ENCODE results near the gene XRCC2. TPM values are rescaled to one million over a fixed set of nuclear protein-coding genes. Genes with fewer than 3 reads are reported as not detected.

Gene XRCC2
- total RNA-seq, 4 donors from 2014 or later, result 0.44 to 2.0 (median 0.61) TPM

DNA sequence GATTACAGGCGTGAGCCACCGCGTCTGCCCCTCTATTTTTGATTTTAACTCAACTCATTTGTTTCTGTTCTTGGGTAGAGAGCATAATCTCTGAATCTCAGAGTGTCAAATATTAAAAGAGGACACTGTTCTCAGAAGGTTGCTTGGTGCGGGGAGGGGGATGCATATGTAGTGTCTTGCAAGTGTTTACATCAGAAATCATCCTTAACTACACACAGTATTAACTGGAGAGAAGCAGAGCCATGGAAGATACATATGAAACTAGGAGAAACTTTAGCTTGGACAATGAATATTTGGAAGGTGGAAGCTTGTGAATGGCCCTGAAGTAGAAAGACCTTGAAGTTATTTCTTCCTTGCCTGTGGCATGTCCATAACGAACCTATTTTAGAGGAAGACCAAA lies 57.5 kb downstream of the XRCC2 start:
- Histone ChIP-seq H3K27me3 (no peaks in the 10 kb centered on the region), H3K9me3 (no peaks in the 10 kb centered on the region), H3K4me3 (no peak overlapping the region), H3K27ac (no peak overlapping the region), H3K4me1 (peaks cover 0 to 15% (median 0%) of the 10 kb centered on the region in 4 donors), H3K36me3 (no peaks in the 10 kb centered on the region)
- no peak for DNase-seq (ENCODE audit: low spot score in 2 of 2)
- WGBS, 2 donors, result 91 to 94% methylated on average over 5 of the region's 5 CpGs
- TF ChIP-seq EP300 (IDR thresholded peaks at IDR 0.05) (no peak), CTCF (IDR thresholded peaks at IDR 0.05) (no peak), POLR2A (IDR thresholded peaks at IDR 0.05) (no peak)

DNA sequence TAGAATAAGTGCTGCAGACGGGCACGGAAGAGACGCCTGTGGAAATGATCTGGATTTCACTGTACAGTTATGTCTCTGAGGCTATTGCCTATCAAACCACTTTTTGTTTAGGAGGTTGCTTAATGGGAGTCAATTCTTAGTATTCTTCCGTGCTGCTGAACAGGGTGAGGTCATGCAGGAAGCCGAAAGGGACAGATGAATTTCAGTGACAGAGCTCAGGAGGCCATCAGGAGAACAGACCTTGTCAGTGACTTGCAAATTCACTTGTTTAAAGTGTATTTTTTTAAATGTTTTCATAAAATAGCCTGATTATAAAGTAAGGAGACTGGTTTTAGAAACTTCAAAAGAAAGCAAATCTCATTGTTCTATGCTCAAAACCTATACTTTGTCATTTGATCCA lies 58.9 kb downstream of the XRCC2 start:
- Histone ChIP-seq H3K36me3 (no peaks in the 10 kb centered on the region), H3K9me3 (no peaks in the 10 kb centered on the region), H3K27ac (no peak overlapping the region), H3K27me3 (no peaks in the 10 kb centered on the region), H3K4me3 (no peak overlapping the region), H3K4me1 (peaks cover 0 to 15% (median 0%) of the 10 kb centered on the region in 4 donors)
- WGBS, 2 donors, result 57 to 62% methylated on average over 5 of the region's 5 CpGs
- no peak for TF ChIP-seq POLR2A (IDR thresholded peaks at IDR 0.05)
- no peak for TF ChIP-seq EP300 (IDR thresholded peaks at IDR 0.05)
- TF ChIP-seq CTCF (IDR thresholded peaks at IDR 0.05), result no peak
- no peak for DNase-seq (ENCODE audit: low spot score in 2 of 2)

DNA sequence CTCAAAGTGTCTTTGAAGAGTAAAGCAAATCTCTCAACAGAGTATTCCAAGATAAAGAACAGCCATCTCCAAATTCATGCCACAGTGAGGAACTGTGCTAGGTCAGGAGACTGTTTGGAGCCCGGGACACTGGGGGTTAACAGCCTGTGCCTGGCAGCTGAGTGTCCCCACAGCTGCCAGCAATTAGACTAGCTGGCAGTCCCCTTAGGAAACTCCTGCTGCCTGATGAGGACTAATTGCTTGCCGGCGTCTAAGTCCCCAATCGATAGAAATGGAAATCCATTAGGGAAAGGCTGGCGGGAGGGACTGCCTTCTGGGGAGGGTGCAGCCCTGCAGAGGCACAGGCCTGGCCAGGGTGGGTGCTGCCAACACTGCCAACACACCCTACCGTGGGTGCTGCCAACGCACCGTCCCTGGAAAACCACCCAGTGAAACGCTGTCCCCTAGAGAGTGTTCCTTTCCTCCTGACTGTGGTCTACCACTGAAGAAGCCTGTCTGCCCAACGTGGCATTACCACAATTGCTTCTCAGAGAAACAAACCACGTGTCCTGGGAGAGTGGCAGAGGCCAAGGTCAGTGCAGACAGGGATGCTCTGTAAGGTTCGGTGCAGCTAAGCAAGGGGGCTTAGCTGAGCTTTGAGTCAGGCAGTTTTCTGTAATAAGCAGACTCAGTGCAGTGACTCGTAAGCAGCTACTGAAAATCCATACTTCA lies 60.8 kb downstream of the XRCC2 start:
- Histone ChIP-seq H3K4me3 (no peak overlapping the region), H3K27ac (peak overlapping the region in 2 of 4 donors; percentile 16 to 60), H3K4me1 (peaks cover 0 to 15% (median 0%) of the 10 kb centered on the region in 4 donors), H3K27me3 (no peaks in the 10 kb centered on the region), H3K36me3 (no peaks in the 10 kb centered on the region), H3K9me3 (no peaks in the 10 kb centered on the region)
- TF ChIP-seq CTCF (IDR thresholded peaks at IDR 0.05), result no peak
- TF ChIP-seq POLR2A (IDR thresholded peaks at IDR 0.05), result no peak
- TF ChIP-seq EP300 (IDR thresholded peaks at IDR 0.05), result no peak
- DNase-seq (ENCODE audit: low spot score in 2 of 2), result no peak
- 14 to 18% methylated on average over 13 of the region's 13 CpGs for WGBS, 2 donors

GRCh38 chr7:152608656-152609055 lies 67.3 kb downstream of the XRCC2 start:
- H3K27me3 ChIP-seq, result no peaks in the 10 kb centered on the region
- H3K4me1 ChIP-seq, result no peaks in the 10 kb centered on the region
- no peaks in the 10 kb centered on the region for H3K36me3 ChIP-seq
- no peaks in the 10 kb centered on the region for H3K9me3 ChIP-seq
- TF ChIP-seq EP300 (IDR thresholded peaks at IDR 0.05) (no peak), CTCF (IDR thresholded peaks at IDR 0.05) (no peak)
- 67 to 81% methylated on average over 4 of the region's 4 CpGs for WGBS, 2 donors
- no peak for DNase-seq (ENCODE audit: low spot score in 2 of 2)
- no peak overlapping the region for H3K27ac ChIP-seq
- H3K4me3 ChIP-seq, result no peak overlapping the region

DNA sequence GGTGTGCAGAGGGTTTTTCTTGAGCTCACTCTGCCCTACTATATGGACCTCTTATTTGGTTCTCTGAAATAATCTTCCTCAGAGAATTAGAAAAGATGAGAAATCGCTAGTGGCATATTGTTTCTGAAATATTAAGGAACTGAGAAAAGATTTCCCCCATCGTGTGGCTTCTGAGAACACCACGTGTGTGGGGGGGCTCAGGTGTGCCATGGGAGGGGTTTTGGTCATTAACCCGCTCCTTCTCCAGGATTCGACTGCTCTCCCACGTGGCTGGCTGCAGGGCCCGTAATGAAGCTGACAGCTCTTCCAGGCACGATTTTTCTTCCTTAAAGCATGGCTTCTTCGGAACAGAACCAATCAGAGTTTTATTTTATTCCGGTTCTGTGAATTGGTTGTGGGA lies 67.7 kb downstream of the XRCC2 start:
- Histone ChIP-seq H3K4me3 (no peak overlapping the region), H3K27me3 (no peaks in the 10 kb centered on the region), H3K9me3 (no peaks in the 10 kb centered on the region), H3K36me3 (no peaks in the 10 kb centered on the region), H3K27ac (no peak overlapping the region), H3K4me1 (no peaks in the 10 kb centered on the region)
- WGBS, 2 donors, result 72 to 75% methylated on average over 10 of the region's 10 CpGs
- TF ChIP-seq EP300 (IDR thresholded peaks at IDR 0.05) (no peak), POLR2A (IDR thresholded peaks at IDR 0.05) (no peak), CTCF (IDR thresholded peaks at IDR 0.05) (no peak)
- DNase-seq (ENCODE audit: low spot score in 2 of 2), result no peak
